ENCODE results near the gene FOXN3.

The FOXN3 gene

DNA sequence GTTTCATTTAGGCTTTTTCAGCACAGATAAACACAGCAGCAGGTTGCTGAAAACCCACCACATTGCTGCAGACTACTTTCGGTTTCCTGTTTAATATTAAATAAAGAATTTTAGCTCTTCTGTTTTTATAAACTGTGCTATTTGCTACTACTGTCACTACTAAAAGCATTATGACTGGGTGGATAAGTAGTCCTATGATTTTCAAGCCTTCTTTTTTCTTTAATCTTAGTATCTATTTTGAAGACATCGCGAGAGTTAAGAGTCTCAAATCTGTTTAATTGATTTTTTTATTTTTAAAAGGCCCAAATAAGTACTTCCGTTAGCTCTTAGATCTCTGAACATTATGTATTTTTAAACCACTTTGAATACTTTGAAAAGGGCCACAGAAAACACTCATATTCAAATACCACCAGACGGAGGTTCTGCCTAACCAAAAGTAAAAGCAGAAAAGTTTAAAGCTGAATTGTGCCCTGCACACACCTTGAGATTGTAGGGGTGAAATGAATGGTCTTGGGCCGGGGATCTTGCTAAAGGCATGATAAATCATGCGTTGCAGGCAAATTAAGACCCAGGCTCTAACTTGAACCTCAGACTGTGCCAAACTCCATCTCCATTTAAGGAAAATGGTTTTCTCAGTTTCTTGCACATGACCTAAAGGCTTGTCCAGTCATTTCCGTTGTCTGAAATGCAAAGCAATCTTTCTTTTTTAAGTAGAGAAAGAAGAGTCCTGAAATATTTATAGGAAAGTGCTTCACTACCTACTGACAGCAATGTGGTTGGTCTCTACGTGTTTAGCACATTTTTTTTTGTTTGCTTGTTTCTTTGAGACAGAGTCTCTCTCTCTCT lies 13.6 kb upstream of the FOXN3 start:
- peak; percentile 68 for DNase-seq

GRCh38 chr14:89429199-89430181 lies 12.5 kb upstream of the FOXN3 start:
- peak; percentile 78 for DNase-seq

DNA sequence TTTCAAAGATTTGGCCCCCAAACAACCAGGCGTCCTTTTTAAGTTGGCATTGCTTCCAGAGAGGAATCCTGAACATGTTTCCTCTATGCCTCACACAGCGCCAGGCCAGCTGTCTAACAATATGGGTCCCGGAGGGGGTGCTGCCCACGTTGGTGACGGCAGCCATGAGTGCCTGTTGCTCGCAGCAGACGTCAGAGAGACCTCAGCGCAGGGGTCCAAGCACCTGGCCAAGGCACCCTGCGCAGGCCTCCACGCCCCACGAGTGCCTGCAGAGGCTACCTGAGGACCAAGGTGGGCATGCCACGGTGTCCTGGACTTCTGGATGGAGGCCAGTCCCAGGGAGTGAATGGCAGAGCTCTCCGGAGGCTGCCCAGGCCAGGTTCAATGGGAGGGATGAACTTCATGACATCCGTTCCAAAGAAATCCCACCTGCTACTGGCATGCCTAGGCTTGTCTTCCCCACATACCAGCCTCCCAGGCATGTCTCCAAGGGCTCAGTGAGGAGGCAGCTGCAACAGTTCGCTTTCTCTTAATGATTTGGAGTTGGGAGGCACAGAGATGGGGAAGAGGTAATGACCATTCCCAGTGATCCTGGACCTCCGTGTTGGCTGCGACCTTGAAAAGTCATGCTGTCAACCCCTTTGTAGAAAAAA lies 11.6 kb upstream of the FOXN3 start:
- DNase-seq = no peak

DNA sequence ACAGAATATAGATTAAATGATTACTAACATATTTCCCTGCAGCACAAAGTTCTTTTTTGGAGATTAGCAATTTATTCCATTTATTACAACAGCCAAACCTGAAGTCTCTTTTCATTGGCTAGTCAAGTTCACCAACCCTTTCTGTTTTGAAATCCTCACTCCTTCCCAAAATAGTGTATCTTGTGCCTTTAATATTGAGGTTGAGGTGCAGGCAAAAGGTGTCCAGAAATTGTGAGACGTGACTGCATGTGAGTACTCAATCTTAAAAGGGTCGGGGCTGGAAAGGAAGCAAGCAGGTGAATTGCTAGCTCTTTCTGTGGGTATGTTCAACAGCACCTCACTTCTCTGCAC lies 11.1 kb upstream of the FOXN3 start:
- DNase-seq = no peak

DNA sequence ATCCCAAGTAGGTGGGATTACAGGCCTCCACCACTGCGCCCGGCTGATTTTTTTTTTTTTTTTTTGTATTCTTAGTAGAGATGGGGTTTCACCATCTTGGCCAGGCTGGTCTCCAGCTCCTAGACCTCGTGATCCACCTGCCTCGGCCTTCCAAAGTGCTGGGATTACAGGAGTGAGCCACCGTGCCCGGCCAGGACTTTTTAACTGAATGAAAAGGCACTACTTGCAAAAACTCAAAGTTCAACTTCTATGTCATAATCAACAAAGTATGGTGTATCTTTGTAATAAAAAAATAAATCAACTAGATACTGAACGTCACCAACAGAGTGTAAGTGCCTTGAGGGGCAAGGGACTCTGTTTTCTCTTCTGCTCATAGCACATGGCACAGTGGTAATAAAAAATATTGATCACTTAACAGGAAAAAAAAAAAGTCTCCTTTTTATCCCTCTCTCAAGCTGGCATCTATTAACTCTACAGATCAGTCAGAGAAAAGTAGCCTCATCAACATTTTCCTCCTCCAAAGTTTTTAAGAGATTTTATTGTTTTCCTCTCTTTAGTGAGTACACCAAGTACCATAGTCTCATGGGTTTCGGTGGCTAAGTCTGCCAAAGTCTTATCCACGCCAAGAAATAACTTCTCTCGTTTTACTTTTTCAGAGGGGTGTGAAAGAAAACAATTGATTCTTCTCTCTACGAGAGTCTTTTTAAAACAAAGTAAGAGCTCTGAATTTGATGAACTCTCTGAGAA lies 10.6 kb upstream of the FOXN3 start:
- DNase-seq = no peak

GRCh38 chr14:89425931-89426330 lies 8.9 kb upstream of the FOXN3 start:
- DNase-seq = peak; percentile 73

DNA sequence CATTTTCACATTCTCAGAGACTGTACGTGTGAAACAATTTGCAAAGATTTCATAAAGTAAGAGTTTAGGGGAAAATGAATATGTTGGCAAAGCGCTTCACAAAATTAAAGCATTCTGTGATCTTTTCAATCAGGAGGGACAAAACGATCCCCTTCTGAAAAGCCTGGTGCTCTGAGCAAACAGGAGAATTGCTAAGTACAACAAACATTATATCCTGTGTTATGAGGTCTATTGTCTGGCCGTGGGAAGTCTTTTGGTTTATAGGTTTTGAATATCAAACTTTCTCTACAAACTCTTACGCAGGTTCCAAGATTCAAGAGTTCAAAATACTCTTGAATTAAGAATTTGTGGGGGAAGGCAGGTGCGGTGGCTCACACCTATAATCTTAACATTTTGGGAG lies 7.2 kb upstream of the FOXN3 start:
- DNase-seq = no peak

- DNase-seq = no peak
Observed at GRCh38 chr14:89422952-89423345, 5.9 kb upstream of the FOXN3 start.

- DNase-seq = no peak
Observed at GRCh38 chr14:89422181-89422951, 5.3 kb upstream of the FOXN3 start.

- DNase-seq = no peak
Observed at GRCh38 chr14:89420502-89420901, 3.5 kb upstream of the FOXN3 start.

GRCh38 chr14:89419973-89420482 lies 3.0 kb upstream of the FOXN3 start:
- DNase-seq = no peak

DNA sequence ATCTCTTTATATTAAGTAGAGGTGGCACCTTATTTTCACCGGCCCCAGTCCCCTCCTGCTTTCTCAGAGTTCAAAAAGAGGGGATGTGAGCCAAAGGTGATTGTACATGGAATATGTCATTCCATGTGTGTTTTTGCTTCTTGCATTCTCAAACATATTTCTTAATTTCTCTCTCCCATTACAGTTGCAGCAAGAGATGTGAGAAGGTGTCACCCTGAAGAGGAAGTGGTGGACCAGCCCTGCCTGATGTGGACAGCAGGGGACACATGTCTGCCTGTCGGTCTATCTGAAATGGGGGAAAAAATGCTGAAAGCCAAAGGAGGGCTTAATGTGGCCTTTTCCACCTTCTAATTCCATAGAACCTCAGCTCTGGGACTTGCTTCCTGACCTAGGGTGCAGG lies 1.9 kb upstream of the FOXN3 start:
- DNase-seq = peak; percentile 70

GRCh38 chr14:89418452-89418851 lies 1.4 kb upstream of the FOXN3 start:
- peak; percentile 59 for DNase-seq

GRCh38 chr14:89417465-89418225 lies 612 bp upstream of the FOXN3 start:
- DNase-seq = peak; percentile 92

DNA sequence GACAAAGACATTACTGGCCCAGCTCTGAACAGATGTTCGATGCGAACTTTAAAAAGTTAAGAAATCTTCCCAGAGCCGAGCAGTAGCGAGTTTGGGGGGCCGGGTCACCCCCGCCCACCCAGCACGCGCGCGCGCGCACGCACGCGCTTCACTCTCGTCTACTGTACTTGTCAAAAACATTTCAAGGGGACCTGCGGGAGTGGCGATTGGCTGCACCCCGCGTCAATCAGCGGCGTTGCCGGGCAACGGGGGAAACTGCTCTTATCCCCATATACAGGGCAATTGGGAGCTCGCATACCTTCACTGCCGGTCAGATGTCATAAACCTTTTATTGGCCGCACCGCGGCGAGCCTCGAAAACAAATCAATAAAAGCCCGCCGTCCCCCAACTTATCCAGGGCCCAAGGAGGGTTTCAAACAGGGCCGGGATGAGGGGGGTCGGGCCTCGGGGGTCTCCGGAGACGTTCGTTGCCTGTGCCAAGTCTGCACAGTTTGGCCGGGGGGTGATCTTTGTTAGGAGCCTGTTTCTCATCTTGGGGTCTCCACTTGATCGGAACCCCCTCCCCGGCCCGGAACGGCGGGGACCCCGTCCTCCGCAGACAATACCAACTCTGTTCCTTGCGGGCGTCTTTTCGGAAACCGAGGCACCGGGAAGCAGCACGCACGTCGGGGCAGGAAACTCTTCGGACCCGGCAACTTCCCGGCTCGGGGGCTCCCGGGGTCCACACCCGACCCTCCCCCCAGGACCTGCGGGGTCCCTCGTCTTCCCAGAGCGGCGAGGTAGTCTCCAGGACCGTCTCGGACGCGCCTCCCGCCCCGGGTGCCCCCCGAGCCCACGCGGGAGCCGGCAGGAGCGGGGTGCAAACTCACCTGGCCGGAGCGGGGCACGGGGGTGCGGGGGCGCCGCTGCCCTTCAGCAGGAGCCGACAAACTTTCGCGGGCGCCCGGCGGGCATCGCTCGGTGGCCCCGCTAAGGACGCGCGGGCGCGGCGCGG lies 734 bp downstream of the FOXN3 start:
- DNase-seq = peak; percentile 98

DNA sequence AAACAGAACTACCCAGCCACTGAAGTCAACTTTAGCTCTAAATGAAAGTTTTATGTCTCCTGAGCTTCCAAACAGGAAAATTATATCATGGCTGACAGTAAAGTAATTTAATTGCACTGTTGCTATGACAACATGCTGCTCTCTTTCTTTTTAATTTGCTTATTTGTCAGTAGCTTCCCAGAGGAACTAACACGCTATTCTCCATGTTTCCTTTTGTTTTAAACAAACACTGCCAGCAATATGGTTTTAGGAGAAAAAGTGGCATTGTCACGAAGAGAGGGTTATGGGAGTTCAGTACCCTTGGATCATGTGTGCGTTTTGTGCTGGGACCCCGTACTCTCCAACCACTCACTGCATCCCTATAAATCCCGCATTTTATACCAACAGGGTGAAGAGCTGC lies 1.9 kb downstream of the FOXN3 start:
- DNase-seq = no peak

DNA sequence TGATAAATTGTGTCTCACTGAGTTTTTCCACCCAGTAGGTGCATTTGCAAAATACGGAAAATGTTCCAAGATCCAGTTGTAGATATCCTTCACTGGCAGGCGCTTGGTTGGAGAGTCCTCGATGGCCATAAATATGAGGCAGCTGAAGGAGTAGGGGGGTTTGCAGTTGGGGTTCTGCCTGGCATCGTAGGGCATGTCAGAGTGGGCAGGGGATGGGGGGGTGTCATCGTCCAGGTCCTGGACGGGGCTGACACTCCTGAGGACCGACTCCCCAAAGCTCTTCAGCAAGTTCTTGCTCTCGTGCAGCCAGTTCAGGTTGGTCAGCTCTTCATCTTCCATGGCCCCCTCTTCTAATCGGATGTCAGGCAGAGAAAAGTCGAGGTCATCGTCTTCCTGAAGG lies 5.1 kb downstream of the FOXN3 start:
- DNase-seq = no peak

GRCh38 chr14:89409961-89410360 lies 7.1 kb downstream of the FOXN3 start:
- DNase-seq = no peak

GRCh38 chr14:89408907-89409700 lies 7.9 kb downstream of the FOXN3 start:
- no peak for DNase-seq
